Uterus (tissue), 2 donors: ENCODE results near the gene SCRN2.

Experiments used
- CTCF ChIP-seq, 4 experiments: fragments of 200-600 bp in 2 of 4; fragments of 450-650 bp in 2 of 4; sonication (generic) in 2 of 4; IDR thresholded peaks; one replicate each; pipeline ENCODE4 v1.5.1; 2016 to 2019; ENCODE audit warnings: antibody characterized with exemption in 4 of 4, mild to moderate bottlenecking in 2 of 4, moderate library complexity in 1 of 4
- POLR2A ChIP-seq, 2 donors: fragments of 450-650 bp; IDR thresholded peaks; one replicate each; pipeline ENCODE4 v1.6.1; 2016; ENCODE audit warnings: antibody characterized with exemption in 2 of 2, mild to moderate bottlenecking in 1 of 2, moderate library complexity in 1 of 2

- no peak for TF ChIP-seq CTCF (IDR thresholded peaks at IDR 0.05)
- TF ChIP-seq POLR2A (IDR thresholded peaks at IDR 0.05) = no peak
These were observed 44.0 kb upstream of the SCRN2 start for GRCh38 chr17:47884905-47885730.
